Inflammatory macrophage treated with lipopolysaccharide for 1 hour (primary cell): Measurements from ENCODE around the gene TPSB2.
"Not testable (repeated sequence)": the region's sequence is repeated elsewhere in the genome, so short reads cannot be mapped to it uniquely, and the experiment has no call there.

Experiments used
- DNase-seq, 2 donors: peaks; one replicate each; pipeline ENCODE4 v3.0.0-alpha.2; 2020 to 2022

Gene TPSB2

GRCh38 chr16:1199347-1200013, 30.5 kb downstream of the TPSB2 start:
- DNase-seq: no peak

- not testable (repeated sequence) for DNase-seq
Observed at GRCh38 chr16:1198671-1199346, 31.2 kb downstream of the TPSB2 start.

GRCh38 chr16:1198194-1198593, 31.8 kb downstream of the TPSB2 start:
- no peak for DNase-seq

- DNase-seq: no peak
Observed at GRCh38 chr16:1197237-1197866, 32.6 kb downstream of the TPSB2 start.

GRCh38 chr16:1196494-1196893, 33.5 kb downstream of the TPSB2 start:
- DNase-seq: no peak

- DNase-seq: no peak
Observed at GRCh38 chr16:1195393-1195666, 34.7 kb downstream of the TPSB2 start.

GRCh38 chr16:1194665-1195392, 35.2 kb downstream of the TPSB2 start:
- DNase-seq: no peak

- DNase-seq: no peak
Observed at GRCh38 chr16:1193825-1194581, 36.0 kb downstream of the TPSB2 start.

- no peak for DNase-seq
Observed at GRCh38 chr16:1193143-1193824, 36.7 kb downstream of the TPSB2 start.

- no peak for DNase-seq
Observed at GRCh38 chr16:1192384-1193073, 37.5 kb downstream of the TPSB2 start.

- not testable (repeated sequence) for DNase-seq
Observed at GRCh38 chr16:1190789-1191188, 39.2 kb downstream of the TPSB2 start.

- no peak for DNase-seq
Observed at GRCh38 chr16:1189455-1189854, 40.5 kb downstream of the TPSB2 start.

- peak in 1 of 2 donors; percentile 15 for DNase-seq
Observed at GRCh38 chr16:1188432-1189189, 41.4 kb downstream of the TPSB2 start.

GRCh38 chr16:1185460-1186207, 44.4 kb downstream of the TPSB2 start:
- DNase-seq: not testable (repeated sequence)

GRCh38 chr16:1184980-1185379, 45.0 kb downstream of the TPSB2 start:
- DNase-seq: no peak

GRCh38 chr16:1184156-1184868, 45.7 kb downstream of the TPSB2 start:
- DNase-seq: no peak

GRCh38 chr16:1182950-1183907, 46.8 kb downstream of the TPSB2 start:
- no peak for DNase-seq

- no peak for DNase-seq
Observed at GRCh38 chr16:1182316-1182671, 47.7 kb downstream of the TPSB2 start.
